NB4 (cell line): ENCODE results near the gene MPHOSPH9.

Source experiments
- DNase-seq: peaks from one replicate; pipeline ENCODE4 v3.0.0; 2010; ENCODE audit warnings: low read depth
- H3K4me3 ChIP-seq: one replicate; pipeline ENCODE4 v1.5.1; 2011; ENCODE audit warnings: mild to moderate bottlenecking, low read depth, low read length, moderate library complexity
- CTCF ChIP-seq: IDR thresholded peaks from one replicate; pipeline ENCODE4 v1.5.1; 2012; ENCODE audit warnings: low read depth, low read length
- MAX ChIP-seq: IDR thresholded peaks from 2 replicates; pipeline ENCODE4 v1.6.1; 2011; ENCODE audit warnings: low read depth, low read length
- MYC ChIP-seq: IDR thresholded peaks from 2 replicates; pipeline ENCODE4 v1.6.1; 2011; ENCODE audit warnings: low read depth, low read length
- POLR2A ChIP-seq: IDR thresholded peaks from 2 replicates; pipeline ENCODE4 v1.6.1; 2011; ENCODE audit warnings: mild to moderate bottlenecking; ENCODE audit not compliant: insufficient read length; ENCODE audit errors: extremely low read depth

MPHOSPH9 gene

GRCh38 chr12:123111498-123112165, 121.3 kb downstream of the MPHOSPH9 start:
- TF ChIP-seq MAX (no peak), CTCF (no peak)
- DNase-seq: peak; percentile 57
- no peak overlapping the region for H3K4me3 ChIP-seq

- no peak for DNase-seq
- TF ChIP-seq POLR2A (no peak), MYC (no peak), CTCF (no peak), MAX (no peak)
- H3K4me3 ChIP-seq: no peak overlapping the region
Observed at GRCh38 chr12:123109319-123109772, 123.6 kb downstream of the MPHOSPH9 start.

- DNase-seq: no peak
- TF ChIP-seq MAX (0 out of 2 replicates have a peak, but pooled peaks have one; percentile 33), CTCF (no peak), POLR2A (no peak), MYC (no peak)
- H3K4me3 ChIP-seq: no peak overlapping the region
Observed at GRCh38 chr12:123108682-123109066, 124.3 kb downstream of the MPHOSPH9 start.

GRCh38 chr12:123107926-123108681, 124.8 kb downstream of the MPHOSPH9 start:
- peak; percentile 39 for DNase-seq
- TF ChIP-seq POLR2A (no peak), CTCF (no peak), MAX (no peak), MYC (no peak)
- H3K4me3 ChIP-seq: no peak overlapping the region

DNA sequence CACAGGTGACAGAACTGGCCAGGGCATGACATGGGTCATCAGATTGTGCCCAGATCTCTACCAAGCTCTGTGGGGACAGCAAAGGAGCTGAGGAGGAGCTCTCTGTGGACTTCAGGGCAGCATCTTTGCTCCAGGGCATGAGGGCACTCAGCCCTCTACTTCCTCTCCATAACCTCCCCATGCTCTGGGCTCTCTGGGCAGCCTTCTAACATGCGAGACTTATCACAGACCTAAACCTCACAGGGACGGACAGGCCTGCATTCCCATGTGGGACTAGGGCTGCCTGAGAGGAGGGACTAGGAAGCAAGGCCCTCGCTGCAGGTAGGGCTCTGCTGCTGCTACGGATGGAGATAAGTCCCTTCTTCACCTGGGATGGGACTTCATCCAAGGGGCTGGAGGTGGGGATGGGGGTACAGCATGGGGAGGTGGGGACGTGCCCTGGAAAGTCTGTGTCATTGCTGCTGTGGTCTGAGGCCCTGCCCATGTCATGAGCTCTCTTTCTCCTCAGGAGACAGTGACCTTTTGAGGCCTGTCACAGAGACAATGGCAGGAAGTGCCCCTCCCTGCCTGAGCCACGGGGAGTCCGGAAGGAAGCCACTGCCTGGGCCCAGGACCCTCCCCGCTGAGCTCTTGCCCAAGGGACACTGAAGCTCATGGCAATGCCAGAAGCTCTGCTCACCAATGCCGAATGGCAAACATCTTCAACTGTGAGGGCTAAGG, 126.1 kb downstream of the MPHOSPH9 start:
- TF ChIP-seq MYC: peak; percentile 92
- TF ChIP-seq CTCF: no peak
- peak; percentile 59 for TF ChIP-seq POLR2A
- TF ChIP-seq MAX: peak; percentile 84
- peak overlapping the region; percentile 26 for H3K4me3 ChIP-seq
- peak; percentile 99 for DNase-seq
